ENCODE data around the gene SMIM35. TPM values are rescaled to one million over a fixed set of nuclear protein-coding genes. Genes with fewer than 3 reads are reported as not detected.

Gene SMIM35
- total RNA-seq, 1 donor from 2014 or later, result not detected

- TF ChIP-seq CTCF (IDR thresholded peaks at IDR 0.05; ENCODE audit: insufficient read depth, low read length, poor library complexity, severe bottlenecking), result no peak
- no peaks in the 10 kb centered on the region for H3K27me3 ChIP-seq (ENCODE audit: control insufficient read depth, insufficient read depth, low read length)
- no peak overlapping the region for H3K4me3 ChIP-seq (ENCODE audit: low read depth, low read length)
- H3K36me3 ChIP-seq (ENCODE audit: control insufficient read depth, insufficient read depth, low read length), result no peaks in the 10 kb centered on the region
- DNase-seq (ENCODE audit: low read depth), result no peak
These were observed 39.0 kb downstream of the SMIM35 start for GRCh38 chr11:118047749-118048148.

GRCh38 chr11:118046964-118047700 lies 39.6 kb downstream of the SMIM35 start:
- Histone ChIP-seq H3K36me3 (ENCODE audit: control insufficient read depth, insufficient read depth, low read length) (no peaks in the 10 kb centered on the region), H3K27me3 (ENCODE audit: control insufficient read depth, insufficient read depth, low read length) (no peaks in the 10 kb centered on the region), H3K4me3 (ENCODE audit: low read depth, low read length) (no peak overlapping the region)
- no peak for TF ChIP-seq CTCF (IDR thresholded peaks at IDR 0.05; ENCODE audit: insufficient read depth, low read length, poor library complexity, severe bottlenecking)
- no peak for DNase-seq (ENCODE audit: low read depth)

- Histone ChIP-seq H3K36me3 (ENCODE audit: control insufficient read depth, insufficient read depth, low read length) (no peaks in the 10 kb centered on the region), H3K4me3 (ENCODE audit: low read depth, low read length) (no peak overlapping the region), H3K27me3 (ENCODE audit: control insufficient read depth, insufficient read depth, low read length) (no peaks in the 10 kb centered on the region)
- TF ChIP-seq CTCF (IDR thresholded peaks at IDR 0.05; ENCODE audit: insufficient read depth, low read length, poor library complexity, severe bottlenecking), result no peak
- DNase-seq (ENCODE audit: low read depth), result no peak
These were observed 40.5 kb downstream of the SMIM35 start for GRCh38 chr11:118046051-118046963.

- no peaks in the 10 kb centered on the region for H3K36me3 ChIP-seq (ENCODE audit: control insufficient read depth, insufficient read depth, low read length)
- H3K27me3 ChIP-seq (ENCODE audit: control insufficient read depth, insufficient read depth, low read length), result no peaks in the 10 kb centered on the region
- no peak overlapping the region for H3K4me3 ChIP-seq (ENCODE audit: low read depth, low read length)
- no peak for TF ChIP-seq CTCF (IDR thresholded peaks at IDR 0.05; ENCODE audit: insufficient read depth, low read length, poor library complexity, severe bottlenecking)
- no peak for DNase-seq (ENCODE audit: low read depth)
These were observed 41.6 kb downstream of the SMIM35 start for GRCh38 chr11:118045191-118045590.

- no peak for TF ChIP-seq CTCF (IDR thresholded peaks at IDR 0.05; ENCODE audit: insufficient read depth, low read length, poor library complexity, severe bottlenecking)
- no peak for DNase-seq (ENCODE audit: low read depth)
- H3K36me3 ChIP-seq (ENCODE audit: control insufficient read depth, insufficient read depth, low read length), result no peaks in the 10 kb centered on the region
- no peaks in the 10 kb centered on the region for H3K27me3 ChIP-seq (ENCODE audit: control insufficient read depth, insufficient read depth, low read length)
- no peak overlapping the region for H3K4me3 ChIP-seq (ENCODE audit: low read depth, low read length)
These were observed 44.0 kb downstream of the SMIM35 start for GRCh38 chr11:118042796-118043195.

Measured in kidney epithelial cell (primary cell).